GM19025 (cell line): ENCODE data around the gene PLEKHA6.
A peak's percentile ranks its signal among the peaks of the same experiment; 100 is the strongest.

Source experiments
- ATAC-seq: cut with Tn5 transposase; IDR thresholded peaks from one replicate; pipeline ENCODE4 v1.9.1; 2021; ENCODE audit warnings: mild to moderate bottlenecking, low read depth, moderate library complexity; ENCODE audit not compliant: unreplicated experiment

The PLEKHA6 gene

GRCh38 chr1:204382714-204383083, 23.0 kb upstream of the PLEKHA6 start:
- ATAC-seq: no peak

- ATAC-seq: no peak
Observed at GRCh38 chr1:204380293-204380831, 20.6 kb upstream of the PLEKHA6 start.

- peak; percentile 42 for ATAC-seq
Observed at GRCh38 chr1:204377800-204378668, 18.3 kb upstream of the PLEKHA6 start.

- no peak for ATAC-seq
Observed at GRCh38 chr1:204376919-204377799, 17.4 kb upstream of the PLEKHA6 start.

GRCh38 chr1:204376465-204376864, 16.7 kb upstream of the PLEKHA6 start:
- ATAC-seq: no peak

- ATAC-seq: no peak
Observed at GRCh38 chr1:204373911-204374310, 14.2 kb upstream of the PLEKHA6 start.

GRCh38 chr1:204370176-204370575, 10.4 kb upstream of the PLEKHA6 start:
- ATAC-seq: no peak

GRCh38 chr1:204368996-204369726, 9.4 kb upstream of the PLEKHA6 start:
- ATAC-seq: no peak

- no peak for ATAC-seq
Observed at GRCh38 chr1:204367956-204368355, 8.2 kb upstream of the PLEKHA6 start.

GRCh38 chr1:204367193-204367858, 7.6 kb upstream of the PLEKHA6 start:
- no peak for ATAC-seq

- no peak for ATAC-seq
Observed at GRCh38 chr1:204366759-204367158, 7.0 kb upstream of the PLEKHA6 start.

- no peak for ATAC-seq
Observed at GRCh38 chr1:204363335-204364114, 3.8 kb upstream of the PLEKHA6 start.

GRCh38 chr1:204362984-204363334, 3.2 kb upstream of the PLEKHA6 start:
- ATAC-seq: no peak

GRCh38 chr1:204361781-204362180, 2.1 kb upstream of the PLEKHA6 start:
- ATAC-seq: no peak

GRCh38 chr1:204361341-204361771, 1.6 kb upstream of the PLEKHA6 start:
- ATAC-seq: no peak

- ATAC-seq: no peak
Observed at GRCh38 chr1:204360314-204360713, 585 bp upstream of the PLEKHA6 start.

GRCh38 chr1:204359131-204359473, 627 bp downstream of the PLEKHA6 start:
- no peak for ATAC-seq

- ATAC-seq: no peak
Observed at GRCh38 chr1:204358605-204359004, 1.1 kb downstream of the PLEKHA6 start.
